GM12864 (cell line): ENCODE results near the gene GDF15.

ENCODE experiments used
- DNase-seq: peaks from one replicate; pipeline ENCODE4 v3.0.0-alpha.2; 2011; ENCODE audit warnings: low read depth
- H3K4me3 ChIP-seq: 2 replicates; pipeline ENCODE4 v1.5.1; 2011; ENCODE audit warnings: mild to moderate bottlenecking, low read depth, low read length, control low read depth
- TF ChIP-seq, protein P1 (sequence below): IDR thresholded peaks from 2 replicates; pipeline ENCODE4 v1.5.1; 2011; ENCODE audit warnings: low read depth, mild to moderate bottlenecking, moderate library complexity, low read length, control low read depth, inconsistent platforms; ENCODE audit errors: missing control alignments

The GDF15 gene

DNA sequence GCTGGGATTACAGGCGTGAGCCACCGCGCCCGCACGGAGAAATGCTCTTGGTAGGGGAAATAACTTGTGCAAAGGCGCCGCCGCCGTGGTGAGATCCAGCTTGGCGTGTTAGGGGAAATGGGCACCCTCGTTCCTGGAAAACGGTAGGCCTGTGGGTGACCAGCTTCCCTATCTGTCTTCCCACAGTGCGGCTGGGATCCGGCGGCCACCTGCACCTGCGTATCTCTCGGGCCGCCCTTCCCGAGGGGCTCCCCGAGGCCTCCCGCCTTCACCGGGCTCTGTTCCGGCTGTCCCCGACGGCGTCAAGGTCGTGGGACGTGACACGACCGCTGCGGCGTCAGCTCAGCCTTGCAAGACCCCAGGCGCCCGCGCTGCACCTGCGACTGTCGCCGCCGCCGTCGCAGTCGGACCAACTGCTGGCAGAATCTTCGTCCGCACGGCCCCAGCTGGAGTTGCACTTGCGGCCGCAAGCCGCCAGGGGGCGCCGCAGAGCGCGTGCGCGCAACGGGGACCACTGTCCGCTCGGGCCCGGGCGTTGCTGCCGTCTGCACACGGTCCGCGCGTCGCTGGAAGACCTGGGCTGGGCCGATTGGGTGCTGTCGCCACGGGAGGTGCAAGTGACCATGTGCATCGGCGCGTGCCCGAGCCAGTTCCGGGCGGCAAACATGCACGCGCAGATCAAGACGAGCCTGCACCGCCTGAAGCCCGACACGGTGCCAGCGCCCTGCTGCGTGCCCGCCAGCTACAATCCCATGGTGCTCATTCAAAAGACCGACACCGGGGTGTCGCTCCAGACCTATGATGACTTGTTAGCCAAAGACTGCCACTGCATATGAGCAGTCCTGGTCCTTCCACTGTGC is 2.4 kb downstream of the GDF15 start:
- TF ChIP-seq, protein P1, sequence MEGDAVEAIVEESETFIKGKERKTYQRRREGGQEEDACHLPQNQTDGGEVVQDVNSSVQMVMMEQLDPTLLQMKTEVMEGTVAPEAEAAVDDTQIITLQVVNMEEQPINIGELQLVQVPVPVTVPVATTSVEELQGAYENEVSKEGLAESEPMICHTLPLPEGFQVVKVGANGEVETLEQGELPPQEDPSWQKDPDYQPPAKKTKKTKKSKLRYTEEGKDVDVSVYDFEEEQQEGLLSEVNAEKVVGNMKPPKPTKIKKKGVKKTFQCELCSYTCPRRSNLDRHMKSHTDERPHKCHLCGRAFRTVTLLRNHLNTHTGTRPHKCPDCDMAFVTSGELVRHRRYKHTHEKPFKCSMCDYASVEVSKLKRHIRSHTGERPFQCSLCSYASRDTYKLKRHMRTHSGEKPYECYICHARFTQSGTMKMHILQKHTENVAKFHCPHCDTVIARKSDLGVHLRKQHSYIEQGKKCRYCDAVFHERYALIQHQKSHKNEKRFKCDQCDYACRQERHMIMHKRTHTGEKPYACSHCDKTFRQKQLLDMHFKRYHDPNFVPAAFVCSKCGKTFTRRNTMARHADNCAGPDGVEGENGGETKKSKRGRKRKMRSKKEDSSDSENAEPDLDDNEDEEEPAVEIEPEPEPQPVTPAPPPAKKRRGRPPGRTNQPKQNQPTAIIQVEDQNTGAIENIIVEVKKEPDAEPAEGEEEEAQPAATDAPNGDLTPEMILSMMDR = peak; percentile 100
- DNase-seq = peak; percentile 43

DNA sequence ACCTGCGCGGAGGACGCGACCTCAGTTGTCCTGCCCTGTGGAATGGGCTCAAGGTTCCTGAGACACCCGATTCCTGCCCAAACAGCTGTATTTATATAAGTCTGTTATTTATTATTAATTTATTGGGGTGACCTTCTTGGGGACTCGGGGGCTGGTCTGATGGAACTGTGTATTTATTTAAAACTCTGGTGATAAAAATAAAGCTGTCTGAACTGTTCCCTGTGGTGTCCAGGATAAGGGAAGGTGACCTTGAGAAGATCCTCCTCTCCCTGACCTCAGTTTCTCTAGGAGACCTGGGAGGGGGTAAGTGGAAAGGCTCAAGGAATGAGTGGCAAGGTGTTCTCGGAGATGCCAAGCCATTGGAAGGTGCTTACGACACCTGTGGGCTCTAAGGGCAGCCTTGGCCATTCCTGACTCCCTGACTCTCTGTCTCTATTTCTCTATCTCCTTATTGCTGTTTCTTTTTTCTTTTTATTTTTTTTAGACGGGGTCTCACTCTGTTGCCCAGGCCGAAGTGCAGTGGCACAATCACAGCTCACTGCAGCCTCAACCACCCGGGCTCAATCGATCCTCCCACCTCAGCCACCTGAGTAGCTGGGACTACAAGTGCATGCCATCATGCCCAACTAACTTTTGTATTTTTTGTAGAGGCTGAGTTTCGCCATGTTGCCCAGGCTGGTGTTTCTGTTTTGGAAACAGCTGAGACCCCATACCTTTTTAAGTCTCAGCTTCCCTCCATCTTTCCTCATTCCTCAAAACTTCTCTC is 3.2 kb downstream of the GDF15 start:
- H3K4me3 ChIP-seq = no peak overlapping the region
- no peak for DNase-seq
- TF ChIP-seq, protein P1 = no peak

More for the DNA sequence above, 2.4 kb downstream of the GDF15 start:
- H3K4me3 ChIP-seq = peak overlapping the region; percentile 43

DNA sequence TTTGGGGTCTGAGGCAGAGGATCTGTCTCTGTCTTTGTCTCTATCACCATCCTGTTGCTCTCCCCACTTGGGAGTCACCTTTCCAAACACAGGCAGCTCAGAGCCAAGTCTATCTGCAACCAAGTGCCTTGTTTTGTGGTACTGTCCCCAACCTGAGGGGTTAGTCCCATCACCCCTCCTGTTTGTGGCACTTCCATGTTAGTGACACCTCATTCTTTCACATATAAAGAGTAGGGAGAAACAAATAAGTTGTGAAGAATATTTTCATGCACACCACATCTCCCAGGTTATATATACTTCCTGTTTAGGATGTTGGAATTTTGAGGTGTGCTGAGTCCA is 3.7 kb downstream of the GDF15 start:
- DNase-seq = no peak
- H3K4me3 ChIP-seq = no peak overlapping the region

DNA sequence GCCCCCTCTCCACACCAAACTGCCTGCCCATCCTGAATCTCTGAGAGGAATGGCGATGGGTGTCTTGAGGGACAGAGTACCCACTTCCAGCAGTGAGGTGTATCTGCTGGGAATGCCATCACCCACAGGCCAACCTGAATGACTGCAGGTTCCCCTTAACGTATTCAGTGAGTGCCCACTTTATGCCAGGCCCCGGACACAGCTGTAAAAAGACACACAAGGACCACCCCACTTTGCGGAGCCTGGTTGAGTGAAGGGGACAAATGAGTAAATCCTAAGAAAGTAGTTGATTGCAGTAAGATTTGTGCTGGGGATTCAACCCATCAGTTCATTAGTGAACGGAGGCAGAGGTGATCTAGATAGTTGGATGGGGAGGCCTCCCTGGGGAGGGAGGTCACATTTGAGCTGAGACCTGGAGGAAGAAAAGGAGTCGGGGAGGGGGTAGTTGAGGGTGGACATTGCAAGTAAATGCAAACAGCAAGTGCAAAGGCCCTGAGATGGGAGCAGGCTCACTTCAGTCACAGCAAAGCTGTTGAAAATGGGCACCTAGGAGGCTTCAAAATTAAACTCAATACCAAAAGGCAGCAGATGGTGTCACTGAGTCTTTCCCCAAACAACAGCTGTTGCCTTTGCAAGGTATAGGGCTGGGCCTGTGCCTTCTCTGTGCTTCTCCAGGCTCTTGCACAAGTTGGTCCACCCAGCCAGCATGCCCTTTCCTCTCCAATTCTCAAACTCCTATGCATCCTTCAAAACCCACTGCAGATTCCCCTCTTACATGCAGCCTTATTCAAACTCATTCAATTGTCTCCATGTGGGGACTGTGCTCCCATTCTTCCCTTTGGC is 4.3 kb downstream of the GDF15 start:
- no peak for DNase-seq
- H3K4me3 ChIP-seq = no peak overlapping the region
- TF ChIP-seq, protein P1 = no peak

More for the DNA sequence above, 3.7 kb downstream of the GDF15 start:
- TF ChIP-seq, protein P1 = no peak

DNA sequence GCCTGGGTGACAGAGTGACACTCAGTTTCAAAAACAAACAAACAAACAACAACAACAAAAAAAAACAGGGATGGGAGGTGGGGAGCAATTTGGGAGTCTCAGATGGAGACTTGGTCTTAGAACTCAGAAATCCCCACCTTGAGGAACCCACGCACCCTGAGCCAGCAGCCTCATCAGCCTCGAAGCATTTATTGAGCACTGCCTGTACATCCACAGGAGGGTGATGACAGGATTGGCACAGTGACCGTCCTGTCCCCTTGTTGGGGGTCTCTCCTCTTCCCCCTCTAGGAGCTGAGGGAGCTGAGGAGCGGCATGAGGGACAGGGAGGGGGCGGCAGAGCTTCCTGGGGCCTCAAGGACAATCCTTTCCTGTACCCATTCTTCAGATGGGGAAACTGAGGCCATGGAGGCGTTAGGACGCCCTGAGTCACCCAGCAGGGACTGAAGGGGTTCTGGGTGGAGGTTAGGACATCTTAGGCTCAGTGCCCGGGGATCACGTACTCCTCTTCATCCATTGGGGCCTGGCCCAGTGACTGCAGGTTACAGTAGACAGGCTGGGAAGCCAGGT is 5.6 kb downstream of the GDF15 start:
- no peak overlapping the region for H3K4me3 ChIP-seq
- DNase-seq = no peak
- TF ChIP-seq, protein P1 = no peak

DNA sequence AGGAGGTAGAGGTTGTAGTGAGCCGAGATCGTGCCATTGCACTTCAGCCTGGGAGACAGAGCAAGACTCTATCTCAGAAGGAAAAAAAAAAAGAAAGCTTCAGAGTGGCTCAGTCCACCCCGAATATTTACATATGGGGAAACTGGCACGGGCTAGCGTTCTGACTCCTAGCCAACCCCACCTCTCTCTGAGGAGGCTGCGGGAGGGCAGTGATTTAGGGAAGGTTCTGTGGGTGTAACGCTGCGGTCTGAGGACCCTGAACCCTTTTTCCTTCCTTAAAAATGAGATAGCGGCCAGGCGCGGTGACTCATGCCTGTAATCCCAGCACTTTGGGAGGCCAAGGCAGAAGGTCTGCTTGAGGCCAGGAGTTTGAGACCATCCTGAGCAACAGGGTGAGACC is 6.5 kb downstream of the GDF15 start:
- no peak overlapping the region for H3K4me3 ChIP-seq
- TF ChIP-seq, protein P1 = no peak
- no peak for DNase-seq
